PC-9 (cell line): Measurements from ENCODE around the gene EP400.

Experiments used
- CTCF ChIP-seq: fragments of 200-600 bp; sonication (generic); conservative IDR thresholded peaks from 2 replicates; pipeline ENCODE4 v1.6.1; 2017; ENCODE audit warnings: mixed run types, antibody characterized with exemption, mild to moderate bottlenecking, moderate library complexity
- EZH2 ChIP-seq: fragments of 200-600 bp; sonication (generic); IDR thresholded peaks from 2 replicates; pipeline ENCODE4 v1.8.0; 2017; ENCODE audit warnings: antibody characterized with exemption, low read depth

GRCh38 chr12:132115500-132115899, 165.8 kb downstream of the EP400 start:
- TF ChIP-seq CTCF = no peak
- TF ChIP-seq EZH2 = no peak
